Measurements from ENCODE around the gene OR10H4.
"Not testable (repeated sequence)": the region's sequence is repeated elsewhere in the genome, so short reads cannot be mapped to it uniquely, and the experiment has no call there.

Gene OR10H4, protein sequence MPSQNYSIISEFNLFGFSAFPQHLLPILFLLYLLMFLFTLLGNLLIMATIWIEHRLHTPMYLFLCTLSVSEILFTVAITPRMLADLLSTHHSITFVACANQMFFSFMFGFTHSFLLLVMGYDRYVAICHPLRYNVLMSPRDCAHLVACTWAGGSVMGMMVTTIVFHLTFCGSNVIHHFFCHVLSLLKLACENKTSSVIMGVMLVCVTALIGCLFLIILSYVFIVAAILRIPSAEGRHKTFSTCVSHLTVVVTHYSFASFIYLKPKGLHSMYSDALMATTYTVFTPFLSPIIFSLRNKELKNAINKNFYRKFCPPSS

DNA sequence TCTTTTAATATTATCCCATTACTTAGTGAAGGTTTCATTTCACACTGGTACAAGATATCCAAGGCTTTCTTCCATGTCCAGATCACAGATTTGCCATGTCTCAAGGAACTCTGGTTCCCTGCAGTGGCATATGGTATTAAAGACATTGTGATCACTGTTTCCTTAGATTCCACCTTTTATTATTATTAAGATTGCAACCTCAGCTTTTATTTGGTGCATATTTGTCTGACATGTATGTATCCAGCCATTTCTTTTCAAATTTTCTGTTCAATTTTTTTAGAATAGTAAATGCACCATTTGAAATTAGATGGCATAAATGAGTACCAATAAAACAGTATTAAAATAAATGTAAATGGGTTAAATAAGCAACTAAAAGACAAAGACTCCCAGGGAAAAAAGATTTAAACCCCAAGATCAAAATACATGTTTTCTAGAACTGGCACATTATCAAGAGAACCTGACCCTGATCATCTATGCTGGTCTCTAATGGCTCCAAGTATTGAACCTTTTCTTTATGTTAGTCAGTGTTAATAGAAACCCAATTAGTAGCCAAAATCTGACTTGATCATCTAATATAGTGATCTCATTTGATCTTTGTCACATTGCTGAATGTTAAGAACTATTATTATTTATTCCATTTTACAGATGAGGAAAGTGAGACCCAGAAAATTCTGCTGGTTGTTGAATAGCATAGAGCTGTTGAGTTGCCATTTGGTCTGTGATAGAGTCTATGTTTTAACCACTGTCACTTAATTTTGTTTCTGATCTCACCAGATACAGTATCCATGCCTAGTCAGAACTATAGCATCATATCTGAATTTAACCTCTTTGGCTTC is at the start of gene OR10H4:
TSS of gene OR10H4 (plus strand) at position 786 of the 836 bp plus-strand sequence. CDS start at position 786, 0 bp downstream.
- no peak for DNase-seq (ENCODE audit: low read depth)

DNA sequence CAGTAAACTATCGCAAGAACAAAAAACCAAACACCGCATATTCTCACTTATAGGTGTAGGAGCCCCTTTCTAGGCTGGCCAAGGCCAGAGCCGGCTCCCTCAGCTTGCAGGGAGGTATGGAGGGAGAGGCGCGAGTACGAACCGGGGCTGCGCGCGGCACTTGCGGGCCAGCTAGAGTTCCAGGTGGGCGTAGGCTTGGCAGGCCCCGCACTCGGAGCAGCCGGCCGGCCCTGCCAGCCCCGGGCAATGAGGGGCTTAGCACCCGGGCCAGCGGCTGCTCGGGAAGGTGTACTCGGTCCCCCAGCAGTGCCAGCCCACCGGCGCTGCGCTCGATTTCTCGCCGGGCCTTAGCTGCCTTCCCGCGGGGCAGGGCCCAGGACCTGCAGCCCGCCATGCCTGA is 49.2 kb upstream of the OR10H4 start:
- not testable (repeated sequence) for DNase-seq (ENCODE audit: low read depth)

DNA sequence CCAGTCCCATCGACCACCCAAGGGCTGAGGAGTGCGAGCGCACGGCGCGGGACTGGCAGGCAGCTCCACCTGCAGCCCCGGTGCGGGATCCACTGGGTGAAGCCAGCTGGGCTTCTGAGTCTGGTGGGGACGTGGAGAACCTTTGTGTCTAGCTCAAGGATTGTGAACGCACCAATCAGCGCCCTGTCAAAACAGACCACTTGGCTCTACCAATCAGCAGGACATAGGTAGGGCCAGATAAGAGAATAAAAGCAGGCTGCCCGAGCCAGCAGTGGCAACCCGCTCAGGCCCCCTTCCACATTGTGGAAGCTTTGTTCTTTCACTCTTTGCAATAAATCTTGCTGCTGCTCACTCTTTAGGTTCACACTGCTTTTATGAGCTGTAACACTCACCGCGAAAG is 48.8 kb upstream of the OR10H4 start:
- not testable (repeated sequence) for DNase-seq (ENCODE audit: low read depth)

DNA sequence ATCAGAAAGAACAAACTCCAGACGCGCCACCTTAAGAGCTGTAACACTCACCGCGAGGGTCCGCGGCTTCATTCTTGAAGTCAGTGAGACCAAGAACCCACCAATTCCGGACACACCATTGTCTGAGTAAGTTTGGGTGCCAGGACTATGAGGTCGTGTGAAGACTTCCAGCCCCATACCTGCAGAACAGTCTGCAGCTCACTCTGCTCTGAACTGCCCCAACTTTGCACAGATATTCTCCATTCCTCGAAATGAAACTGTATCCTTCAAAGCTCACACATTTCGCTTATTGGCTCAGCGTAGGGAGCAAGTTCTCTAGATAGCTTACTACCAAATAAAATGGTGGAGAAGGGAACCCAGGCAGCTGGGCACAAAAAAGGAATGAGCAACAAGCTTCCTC is 48.3 kb upstream of the OR10H4 start:
- DNase-seq (ENCODE audit: low read depth): no peak

DNA sequence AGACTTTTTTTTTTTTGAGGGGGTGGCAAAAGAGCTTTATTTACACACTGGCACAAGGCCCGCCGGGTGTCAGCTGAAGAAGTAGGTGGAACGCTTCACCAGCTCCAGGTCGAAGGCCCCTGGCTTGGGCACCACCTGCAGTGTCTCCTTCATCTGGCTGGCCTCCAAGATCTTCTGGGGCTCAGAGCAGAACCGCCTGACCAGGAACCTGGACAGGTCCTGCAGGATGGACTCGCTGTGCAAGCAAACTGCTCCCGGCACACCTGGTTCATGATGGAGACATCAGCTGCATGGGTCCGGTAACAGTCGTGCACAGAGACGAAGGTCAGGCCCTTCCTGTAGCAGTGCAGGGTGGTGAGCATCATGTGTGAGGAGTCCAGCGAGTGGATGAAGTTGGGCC is 46.6 kb upstream of the OR10H4 start:
- DNase-seq (ENCODE audit: low read depth): no peak

DNA sequence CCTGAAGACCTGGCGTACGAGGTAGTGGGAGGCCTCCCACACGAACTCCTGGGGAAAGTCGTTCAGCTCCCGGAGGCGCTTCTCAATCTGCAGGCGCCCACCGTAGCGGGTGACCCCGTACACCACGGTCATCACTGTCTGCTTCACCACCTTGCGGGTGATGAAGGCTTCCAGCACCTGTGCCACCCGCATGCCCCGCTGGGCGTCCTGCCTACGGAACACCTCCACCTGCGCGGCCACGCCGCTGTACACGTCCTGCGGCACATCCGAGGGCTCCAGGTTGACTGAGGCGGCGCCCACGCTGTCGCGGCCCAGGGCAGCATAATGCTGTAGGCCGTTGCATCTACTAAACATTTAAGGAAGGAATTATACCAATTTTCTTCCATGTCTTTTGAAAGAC is 45.9 kb upstream of the OR10H4 start:
- DNase-seq (ENCODE audit: low read depth): not testable (repeated sequence)

DNA sequence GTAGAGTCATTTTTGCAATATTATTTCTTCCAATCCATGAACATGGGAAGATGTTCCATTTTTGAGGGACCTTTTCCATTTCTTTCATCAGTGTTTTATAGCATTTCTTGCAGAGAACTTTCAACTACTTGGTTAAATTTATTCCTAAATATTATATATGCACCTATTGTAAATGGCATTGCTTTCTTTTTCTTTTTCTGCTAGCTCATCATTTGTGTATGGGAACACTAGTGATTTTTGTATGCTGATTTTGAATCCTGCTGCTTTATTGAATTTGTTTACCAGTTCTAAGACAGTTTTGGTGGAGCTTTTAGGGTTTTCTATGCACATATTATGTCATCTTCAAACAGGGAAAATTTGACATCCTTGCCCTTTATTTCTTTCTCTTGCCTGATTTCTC is 43.8 kb upstream of the OR10H4 start:
- DNase-seq (ENCODE audit: low read depth): no peak

DNA sequence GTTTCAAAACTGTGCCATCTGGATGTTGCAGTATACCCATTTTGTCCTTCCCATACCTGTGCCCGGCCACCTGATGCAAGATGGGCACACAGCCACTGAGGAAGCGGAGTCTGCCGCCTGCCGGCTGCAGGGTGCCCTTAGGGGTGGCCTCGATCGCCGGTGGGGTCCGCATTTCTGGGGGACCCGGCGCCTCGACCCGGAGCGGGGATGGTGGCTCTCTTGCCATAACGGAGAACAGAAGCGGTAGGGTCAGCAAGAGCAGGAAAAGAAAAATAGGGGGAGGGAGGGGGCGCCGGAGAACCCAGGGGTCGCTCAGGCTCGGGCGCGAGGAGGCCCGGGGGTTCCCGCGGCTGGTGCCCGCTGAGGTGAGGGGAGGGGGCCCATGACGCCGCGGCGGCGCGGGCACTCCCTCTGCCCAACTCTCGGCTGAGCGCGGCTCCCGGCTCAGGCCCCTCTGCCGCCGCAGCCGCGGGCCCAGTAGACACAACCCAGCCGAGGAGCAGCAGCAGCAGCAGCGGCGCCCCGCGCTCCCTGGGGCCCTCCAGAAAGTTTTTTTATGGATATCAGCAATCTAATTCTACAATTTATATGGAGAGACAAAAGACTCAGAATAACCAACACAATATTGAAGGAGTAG is 37.1 kb upstream of the OR10H4 start:
- DNase-seq (ENCODE audit: low read depth): no peak

DNA sequence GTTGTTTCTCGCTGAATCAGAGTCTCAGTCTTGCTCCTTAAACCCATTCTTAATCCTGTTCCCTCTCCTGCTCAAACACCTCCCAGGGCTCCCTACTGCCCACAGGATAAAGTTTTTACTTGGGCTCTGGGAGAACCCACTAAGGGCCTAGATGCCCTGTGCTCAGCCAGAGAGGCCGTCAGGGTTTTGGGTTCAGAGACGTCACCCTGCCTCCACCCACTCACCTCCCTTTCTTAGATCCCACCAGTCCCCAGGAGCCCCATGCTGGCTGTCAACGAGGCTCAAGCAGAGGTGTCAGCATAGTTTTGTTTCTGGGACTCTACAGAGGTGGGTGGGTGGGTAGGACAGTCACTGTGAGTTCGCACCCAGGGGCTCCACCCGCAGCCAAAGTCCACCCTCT is 35.4 kb upstream of the OR10H4 start:
- DNase-seq (ENCODE audit: low read depth): no peak

DNA sequence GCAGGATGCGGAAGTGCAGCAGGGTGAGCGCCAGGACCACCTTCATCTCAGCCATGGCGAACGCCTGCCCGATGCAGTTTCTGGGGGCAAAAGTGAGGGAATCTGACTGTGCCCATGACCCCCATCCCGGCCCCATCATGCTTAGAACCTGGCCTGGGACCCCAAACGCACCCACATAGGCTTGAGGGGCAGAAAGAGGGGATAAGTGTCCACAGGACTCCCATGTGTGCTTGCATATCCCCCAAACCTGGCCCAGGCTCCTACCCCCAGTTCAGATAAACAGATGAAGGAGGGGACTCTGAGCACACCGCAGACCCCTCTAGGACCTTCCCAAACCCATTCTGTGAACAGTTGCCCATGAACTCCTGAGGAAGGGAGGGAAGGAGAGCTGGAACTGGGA is 35.0 kb upstream of the OR10H4 start:
- DNase-seq (ENCODE audit: low read depth): no peak

DNA sequence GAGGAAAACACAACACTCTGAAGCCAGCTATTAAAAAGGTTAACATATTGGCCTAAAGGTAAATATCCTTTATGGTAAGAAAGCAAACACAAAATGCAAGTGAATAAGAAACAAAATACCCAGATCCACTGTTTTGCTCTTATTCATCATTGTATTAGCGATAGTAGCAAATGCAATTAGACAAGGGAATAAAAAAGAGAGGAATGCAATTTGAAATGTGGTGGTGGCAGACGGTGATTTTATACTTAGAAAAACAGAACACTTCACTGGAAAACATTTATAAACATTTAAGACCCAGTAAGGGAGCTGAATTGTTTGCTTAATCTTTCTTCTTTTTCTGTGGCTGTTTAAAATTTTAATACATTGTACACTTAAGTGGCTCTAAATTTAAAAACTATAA is 33.7 kb upstream of the OR10H4 start:
- DNase-seq (ENCODE audit: low read depth): no peak

DNA sequence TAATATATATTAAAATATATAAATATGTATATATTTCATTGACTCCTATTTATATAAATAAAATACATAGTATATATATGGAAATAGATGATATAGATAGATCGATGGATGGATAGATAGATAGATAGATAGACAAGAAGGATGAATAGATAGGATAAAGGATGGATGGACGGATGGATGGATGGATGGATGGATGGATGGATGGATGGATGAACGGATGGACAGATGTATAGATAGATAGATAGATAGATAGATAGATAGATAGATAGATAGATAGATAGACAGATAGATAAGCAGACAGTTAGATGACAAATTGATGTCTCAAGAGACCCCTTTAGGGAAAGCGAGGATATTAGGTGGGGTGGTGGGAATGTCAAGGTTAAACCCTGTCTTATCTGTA is 29.6 kb upstream of the OR10H4 start:
- DNase-seq (ENCODE audit: low read depth): no peak

DNA sequence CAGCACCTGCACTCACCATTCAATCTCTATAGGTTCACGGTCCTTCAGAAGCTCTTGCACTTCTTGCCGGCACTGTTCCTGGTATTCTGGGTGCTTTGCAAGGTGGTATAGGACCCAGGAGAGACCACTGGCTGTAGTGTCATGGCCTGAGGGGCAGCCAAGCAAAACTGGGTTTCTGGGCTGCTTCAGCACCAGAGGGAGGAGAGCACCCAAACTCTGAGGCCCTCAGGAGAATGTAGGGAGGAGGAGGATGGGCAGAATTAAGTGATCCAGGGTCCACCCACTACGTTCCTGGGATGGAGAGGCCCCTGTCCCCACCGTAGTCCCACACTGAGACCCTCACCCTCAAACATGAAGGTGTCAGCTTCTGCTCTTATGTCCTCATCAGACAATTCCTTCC is 26.8 kb upstream of the OR10H4 start:
- DNase-seq (ENCODE audit: low read depth): no peak

DNA sequence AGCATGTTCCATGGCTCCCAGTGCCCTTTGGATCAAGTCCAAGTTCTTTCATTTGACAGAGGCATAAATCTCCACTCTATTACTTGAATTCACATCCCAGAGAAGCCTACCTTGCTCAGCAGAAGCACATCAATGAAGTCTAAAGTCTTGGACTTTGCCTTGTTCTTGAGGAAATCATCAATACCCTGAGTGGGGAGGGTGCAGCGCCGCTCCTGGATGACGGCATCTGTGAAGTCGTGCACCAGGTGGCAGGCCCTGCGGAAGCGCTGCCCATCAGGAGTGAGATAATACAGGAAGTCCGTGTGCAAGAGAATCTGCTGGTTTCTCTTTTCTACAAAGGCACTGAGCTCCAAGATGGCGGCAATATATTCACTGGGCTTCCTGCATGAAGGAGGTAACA is 25.1 kb upstream of the OR10H4 start:
- no peak for DNase-seq (ENCODE audit: low read depth)

DNA sequence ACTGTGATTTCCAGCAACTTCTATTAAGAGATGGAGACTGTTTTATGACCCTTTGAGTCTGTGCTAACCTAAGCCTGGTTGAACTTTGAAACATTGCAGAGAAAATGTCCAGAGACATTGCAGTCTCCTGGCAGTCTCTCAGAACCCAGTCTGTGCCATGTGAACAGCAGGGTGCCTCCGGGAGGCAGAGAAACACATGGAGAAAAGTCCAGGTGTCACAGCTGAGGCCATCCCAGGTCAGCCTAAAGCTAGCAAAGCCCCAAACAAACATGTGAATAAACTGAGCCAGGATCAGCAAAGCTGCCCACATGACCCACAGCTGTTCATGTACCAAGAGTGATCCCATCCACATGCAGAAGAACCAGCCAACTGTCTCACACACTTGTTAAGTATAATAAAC is 22.3 kb upstream of the OR10H4 start:
- DNase-seq (ENCODE audit: low read depth): no peak

DNA sequence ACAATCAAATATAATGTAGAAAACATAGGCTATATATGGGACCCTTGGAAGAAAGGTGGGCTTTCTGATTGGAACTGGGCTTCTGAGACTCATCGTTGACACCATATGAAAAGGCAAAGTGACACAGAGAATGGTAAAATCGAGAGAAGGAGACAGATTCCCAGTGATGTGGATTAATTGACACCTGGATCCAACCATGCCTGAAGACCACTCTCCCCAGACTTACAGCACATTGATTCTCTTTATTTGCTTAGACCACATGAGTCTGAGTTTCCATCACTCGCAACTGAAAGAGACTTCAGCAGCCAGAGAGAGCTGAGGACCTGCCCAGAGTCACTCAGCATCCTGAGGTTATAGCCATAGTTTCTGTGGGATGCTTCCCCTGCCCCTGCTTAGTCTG is 20.5 kb upstream of the OR10H4 start:
- DNase-seq (ENCODE audit: low read depth): no peak

DNA sequence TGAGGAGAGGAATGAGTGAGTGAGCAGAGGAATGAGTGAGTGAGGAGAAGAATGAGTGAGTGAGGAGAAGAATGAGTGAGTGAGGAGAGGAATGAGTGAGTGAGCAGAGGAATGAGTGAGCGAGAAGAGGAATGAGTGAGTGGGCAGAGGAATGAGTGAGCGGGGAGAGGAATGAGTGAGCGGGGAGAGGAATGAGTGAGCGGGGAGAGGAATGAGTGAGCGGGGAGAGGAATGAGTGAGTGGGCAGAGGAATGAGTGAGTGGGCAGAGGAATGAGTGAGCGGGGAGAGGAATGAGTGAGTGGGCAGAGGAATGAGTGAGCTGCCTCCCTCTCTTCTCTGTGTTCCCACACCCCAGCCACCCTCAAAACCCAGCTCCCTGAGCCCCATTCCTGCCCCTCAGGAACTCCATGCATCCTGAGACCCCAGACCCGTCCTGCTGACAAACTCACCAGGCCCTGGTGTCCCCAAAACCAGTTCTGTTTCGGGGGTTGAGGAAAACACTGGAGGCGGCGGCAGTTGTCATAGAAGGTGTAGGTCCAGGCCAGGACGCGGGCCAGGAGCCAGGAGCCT is 15.0 kb upstream of the OR10H4 start:
- not testable (repeated sequence) for DNase-seq (ENCODE audit: low read depth)

DNA sequence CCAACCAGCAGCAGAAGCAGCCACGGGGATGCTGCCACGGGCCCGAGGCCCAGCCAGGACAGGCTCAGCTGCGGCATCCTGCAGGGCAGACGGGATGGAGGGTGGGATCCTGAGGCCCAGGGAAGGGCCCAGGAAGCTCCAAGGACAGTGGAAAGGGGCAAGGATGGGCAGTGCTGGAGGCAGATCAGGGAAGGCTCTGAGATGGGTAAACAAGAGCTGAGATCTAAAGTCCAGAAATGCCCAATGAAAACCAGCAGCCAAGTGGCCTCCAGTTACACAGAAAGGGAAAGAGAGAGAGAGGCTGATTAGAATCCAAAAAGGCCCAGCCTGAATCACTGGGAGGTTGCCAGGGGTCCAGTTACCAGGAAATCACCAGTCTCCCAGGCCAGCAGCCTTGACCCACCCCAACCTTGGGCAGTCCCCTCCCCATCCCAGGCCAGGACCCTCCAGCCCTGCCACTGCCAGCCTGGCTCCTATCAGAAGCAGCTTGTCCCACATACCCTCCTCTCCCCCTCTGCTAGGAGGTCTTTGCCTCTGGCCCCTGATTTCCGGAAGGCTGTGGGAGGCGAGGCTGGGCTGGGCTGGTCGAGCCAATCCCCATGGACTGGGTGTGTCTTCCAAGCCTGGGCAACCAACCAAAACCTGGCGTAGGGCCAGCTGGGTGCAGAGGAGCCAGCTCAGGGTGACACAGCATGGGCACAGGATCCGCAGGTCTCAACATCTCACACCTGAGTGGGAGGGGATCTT is 14.3 kb upstream of the OR10H4 start, which contains the start of gene CYP4F11:
TSS of gene CYP4F11 (minus strand) at position 198 of the 747 bp plus-strand sequence. CDS start at position 77, 121 bp downstream.
- no peak for DNase-seq (ENCODE audit: low read depth)

DNA sequence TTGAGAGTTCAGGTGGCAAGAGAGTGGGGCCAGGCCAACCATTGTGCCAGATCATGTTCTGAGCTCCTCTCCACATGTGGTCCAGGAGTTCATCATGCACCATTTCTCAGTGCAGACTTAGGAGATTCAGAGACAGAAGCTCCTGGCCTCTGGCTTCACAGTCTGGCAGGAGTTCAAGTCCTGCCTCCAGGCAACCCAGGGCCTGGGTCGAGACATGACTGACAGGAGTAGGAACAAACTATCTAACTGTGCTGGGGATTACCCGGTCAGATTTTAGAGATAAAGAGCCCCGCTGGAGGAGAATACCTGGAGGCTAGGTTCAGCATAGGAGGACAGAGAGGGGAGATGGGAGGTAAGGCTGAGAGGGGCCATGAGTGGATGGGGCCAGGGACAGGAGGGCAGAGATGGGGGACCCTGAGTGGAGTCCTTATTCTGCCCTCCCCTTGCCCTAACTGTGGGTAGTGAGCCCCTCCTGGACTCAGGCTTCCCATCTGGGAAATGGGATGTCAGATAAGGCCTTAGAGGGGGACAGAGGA is 13.6 kb upstream of the OR10H4 start:
- no peak for DNase-seq (ENCODE audit: low read depth)

DNA sequence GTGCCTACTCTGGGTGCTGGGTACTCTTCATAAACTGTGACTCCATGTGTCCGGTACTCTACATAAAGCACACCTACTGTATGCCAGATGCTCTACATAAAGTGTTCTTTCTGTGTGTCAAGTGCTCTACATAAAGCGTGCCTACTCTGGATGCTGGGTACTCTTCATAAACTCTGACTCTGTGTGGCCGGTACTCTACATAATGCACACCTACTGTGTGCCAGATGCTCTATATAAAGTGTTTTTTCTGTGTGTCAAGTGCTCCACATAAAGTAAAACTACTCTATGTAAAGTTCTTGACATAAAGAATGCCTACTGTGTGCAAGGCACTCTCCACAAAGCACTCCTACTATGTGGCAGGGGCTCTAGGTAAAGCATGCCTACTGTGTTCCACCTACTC is 12.6 kb upstream of the OR10H4 start:
- no peak for DNase-seq (ENCODE audit: low read depth)

DNA sequence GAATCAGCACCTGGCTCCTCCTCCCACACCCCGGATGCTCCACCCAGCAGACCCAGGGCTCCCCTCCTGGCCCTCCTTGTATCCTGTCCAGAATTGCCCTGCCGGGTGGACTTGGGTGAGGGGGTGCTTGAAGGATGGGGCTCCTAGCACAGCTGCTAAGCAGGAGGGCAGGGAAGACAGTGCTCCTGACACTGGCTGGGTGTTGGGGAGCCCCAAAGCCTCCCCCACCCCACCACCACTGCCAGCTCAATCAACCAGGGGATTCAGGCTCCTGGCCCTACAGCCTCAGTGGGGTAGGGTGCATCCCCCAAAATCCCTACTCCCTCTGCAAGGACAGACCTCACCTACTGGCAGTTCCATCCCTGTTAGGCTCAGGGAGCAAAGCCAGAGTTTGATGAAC is 11.9 kb upstream of the OR10H4 start:
- no peak for DNase-seq (ENCODE audit: low read depth)

DNA sequence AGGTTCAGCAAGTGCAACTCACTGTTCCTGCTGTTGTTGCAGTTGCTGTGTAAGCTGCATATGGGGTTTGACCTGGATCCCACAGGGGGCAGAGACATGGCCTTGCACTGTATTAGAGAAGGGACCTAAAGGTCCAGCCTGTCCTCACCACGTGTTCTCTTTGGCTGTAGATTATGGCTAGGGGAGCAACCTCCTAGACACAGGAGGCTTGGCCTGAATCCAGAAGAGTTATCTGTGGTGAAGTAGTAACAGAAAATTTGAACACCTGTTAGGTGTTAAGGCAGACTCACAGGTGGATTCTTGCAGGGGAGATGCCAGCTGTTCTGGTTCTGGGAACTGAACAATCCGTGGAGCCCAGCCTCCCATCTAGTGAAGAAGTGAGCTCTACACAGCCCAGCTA is 11.0 kb upstream of the OR10H4 start:
- no peak for DNase-seq (ENCODE audit: low read depth)
